HepG2 (cell line): ENCODE data around the gene PPEF2.

Experiments
- ETV6 ChIP-seq: sonication (generic); formaldehyde crosslinking; conservative IDR thresholded peaks from 2 replicates; pipeline ENCODE4 v1.4.0; 2020; ENCODE audit warnings: missing genetic modification reagents
- MTERF4 ChIP-seq: sonication (generic); formaldehyde crosslinking; IDR thresholded peaks from 2 replicates; pipeline ENCODE4 v1.8.0; 2023; ENCODE audit warnings: mild to moderate bottlenecking, missing genetic modification reagents
- ZNF446 ChIP-seq: sonication (generic); formaldehyde crosslinking; IDR thresholded peaks from 2 replicates; pipeline ENCODE4 v1.5.0; 2020; ENCODE audit warnings: mild to moderate bottlenecking, missing genetic modification reagents
- ZNF747 ChIP-seq: sonication (generic); formaldehyde crosslinking; IDR thresholded peaks from 2 replicates; pipeline ENCODE4 v1.8.1; 2023; ENCODE audit warnings: missing genetic modification reagents, mild to moderate bottlenecking, borderline replicate concordance

GRCh38 chr4:75898536-75898935 is 3.7 kb downstream of the PPEF2 start:
- TF ChIP-seq ZNF747 (CRISPR knock-in tag): no peak
- no peak for TF ChIP-seq ETV6 (CRISPR knock-in tag)
- TF ChIP-seq MTERF4 (CRISPR knock-in tag): no peak
- TF ChIP-seq ZNF446 (CRISPR knock-in tag): no peak
